IPS DF 19.7 (cell line): Measurements from ENCODE around the gene ULK4.
"Not testable (repeated sequence)": the region's sequence is repeated elsewhere in the genome, so short reads cannot be mapped to it uniquely, and the experiment has no call there.

Experiments
- DNase-seq: peaks from one replicate; pipeline ENCODE4 v3.0.0-alpha.2; 2013; ENCODE audit warnings: low read depth, low spot score

The ULK4 gene

GRCh38 chr3:41768363-41768762, 193.5 kb downstream of the ULK4 start:
- DNase-seq, result no peak

- DNase-seq, result not testable (repeated sequence)
Observed at GRCh38 chr3:41762867-41763266, 199.0 kb downstream of the ULK4 start.

DNA sequence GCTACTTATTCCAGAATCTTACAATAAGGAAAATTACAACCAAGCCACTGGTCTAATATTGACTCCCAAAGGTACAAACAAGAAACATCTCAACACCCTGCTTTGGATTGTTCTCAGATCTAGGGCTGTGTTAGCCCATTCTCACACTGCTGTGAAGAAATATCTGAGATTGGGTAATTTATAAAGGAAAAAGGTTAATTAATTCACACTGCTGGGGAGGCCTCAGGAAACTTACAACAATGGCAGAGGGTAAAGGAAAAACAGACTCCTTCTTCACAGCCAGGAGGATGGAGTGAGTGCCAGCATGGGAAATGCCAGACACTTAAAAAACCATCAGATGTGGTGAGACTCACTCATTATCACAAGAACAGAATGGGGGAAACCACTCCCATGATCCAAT, 208.3 kb downstream of the ULK4 start:
- DNase-seq, result no peak

- DNase-seq, result no peak
Observed at GRCh38 chr3:41751597-41751996, 210.3 kb downstream of the ULK4 start.

DNA sequence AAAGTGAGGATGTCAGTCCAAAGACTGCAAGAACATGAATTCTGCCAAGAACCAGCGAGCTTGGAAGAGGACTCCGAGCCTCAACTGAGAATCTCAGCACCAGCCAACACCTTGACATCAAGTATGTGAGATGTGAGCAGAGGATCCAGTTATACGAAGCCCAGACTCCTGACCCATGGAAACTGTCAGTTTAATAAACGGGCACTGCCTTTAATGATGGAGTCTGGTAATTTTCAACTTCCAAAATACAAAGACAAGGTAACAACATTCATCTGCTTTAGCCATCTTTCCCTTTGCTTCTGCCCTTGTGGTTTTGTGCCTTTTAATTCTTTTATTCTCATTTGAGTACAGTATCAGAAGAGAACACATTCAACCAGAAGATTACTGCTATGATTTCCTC, 211.9 kb downstream of the ULK4 start:
- DNase-seq, result no peak

DNA sequence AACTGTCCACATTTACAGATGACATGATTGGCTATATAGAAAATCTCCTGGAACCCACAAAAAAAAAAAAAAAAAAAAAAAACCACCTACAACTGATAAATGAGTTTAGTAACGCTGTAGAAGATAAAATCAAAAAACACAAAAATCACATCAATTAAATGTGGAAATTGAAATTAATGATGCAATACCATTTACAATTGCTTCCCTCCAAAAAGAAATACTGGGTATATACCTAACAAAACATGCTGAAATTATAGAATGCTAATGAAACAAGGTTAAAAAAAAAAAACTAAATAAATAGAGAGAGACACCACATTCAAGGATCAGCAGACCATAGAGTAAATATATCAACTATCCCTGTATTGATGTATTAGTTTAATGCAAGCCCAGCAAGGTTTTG, 215.7 kb downstream of the ULK4 start:
- no peak for DNase-seq

DNA sequence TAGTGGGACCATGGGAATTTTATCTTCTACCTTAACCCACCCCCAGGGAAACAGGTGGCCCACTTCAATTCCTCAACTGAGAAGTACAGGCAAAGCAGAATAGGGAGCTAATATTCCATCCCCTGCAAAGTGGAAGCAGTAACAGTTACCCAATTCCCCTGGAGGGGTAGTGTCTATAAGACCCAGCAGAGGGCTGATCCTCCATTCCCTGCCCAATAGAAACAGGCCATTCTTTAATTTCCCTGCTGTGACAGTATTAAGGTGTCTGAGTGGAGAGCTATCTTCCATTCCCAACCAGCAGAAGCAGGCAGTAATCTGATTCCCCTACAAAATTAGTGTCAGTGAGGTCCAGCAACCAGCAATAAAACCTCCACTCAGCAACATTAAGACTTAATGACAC, 219.8 kb downstream of the ULK4 start:
- no peak for DNase-seq

GRCh38 chr3:41740374-41740886, 221.5 kb downstream of the ULK4 start:
- DNase-seq, result no peak

DNA sequence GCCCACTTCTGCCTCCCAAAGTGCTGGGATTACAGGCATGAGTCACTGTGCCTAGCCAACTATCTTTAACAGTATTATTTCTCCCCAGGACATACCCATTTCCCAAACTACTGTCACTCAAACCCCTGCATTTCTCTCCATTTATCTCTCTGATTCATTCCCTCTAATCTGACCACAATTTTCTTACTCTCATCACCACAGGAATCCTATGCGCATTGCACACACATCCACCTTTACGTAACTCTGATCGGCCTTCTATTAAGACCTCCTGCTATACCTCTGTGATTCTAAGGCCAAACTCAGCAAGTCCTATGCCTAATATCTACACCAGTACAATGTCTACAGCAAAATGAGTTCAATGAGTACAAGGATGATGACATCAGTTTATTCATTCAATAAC, 235.0 kb downstream of the ULK4 start:
- no peak for DNase-seq

- no peak for DNase-seq
Observed at GRCh38 chr3:41717641-41718040, 244.3 kb downstream of the ULK4 start.

- no peak for DNase-seq
Observed at GRCh38 chr3:41716471-41716870, 245.4 kb downstream of the ULK4 start.

GRCh38 chr3:41715376-41715775, 246.5 kb downstream of the ULK4 start:
- DNase-seq, result no peak

- DNase-seq, result no peak
Observed at GRCh38 chr3:41711651-41712050, 250.3 kb downstream of the ULK4 start.

GRCh38 chr3:41710646-41711388, 251.1 kb downstream of the ULK4 start:
- peak; percentile 73 for DNase-seq

DNA sequence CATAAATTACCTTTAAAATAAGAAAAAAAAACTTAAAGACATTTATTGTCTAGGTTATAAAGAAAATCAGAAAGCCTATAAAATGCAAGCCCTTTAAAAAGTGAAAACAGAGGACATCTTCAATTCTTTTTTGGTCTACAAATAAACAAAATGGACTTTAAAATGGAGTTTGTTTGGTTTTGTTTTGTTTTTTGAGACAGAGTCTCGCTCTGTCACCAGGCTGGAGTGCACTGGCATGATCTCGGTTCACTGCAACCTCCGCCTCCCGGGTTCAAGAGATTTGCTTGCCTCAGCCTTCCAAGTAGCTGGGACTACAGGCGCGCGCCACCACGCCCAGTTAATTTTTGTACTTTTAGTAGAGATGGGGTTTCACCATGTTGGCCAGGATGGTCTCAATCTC, 252.7 kb downstream of the ULK4 start:
- not testable (repeated sequence) for DNase-seq

DNA sequence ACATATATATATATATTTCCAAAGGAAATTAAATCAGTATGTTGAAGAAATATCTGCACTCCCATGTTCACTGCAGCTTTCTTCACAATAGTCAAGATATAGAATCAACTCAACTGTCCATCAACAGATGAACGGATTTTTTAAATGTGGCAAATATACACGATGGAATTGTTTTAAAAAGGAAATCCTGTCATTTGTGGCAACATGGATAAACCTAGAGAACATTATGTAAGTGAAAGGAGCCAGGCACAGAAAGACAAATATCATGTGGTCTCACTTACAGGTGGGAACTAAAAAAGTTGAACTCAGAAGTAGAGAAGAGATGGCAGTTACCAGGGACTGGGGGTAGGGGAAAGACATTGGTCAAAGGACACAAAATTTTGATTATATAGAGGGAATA, 253.7 kb downstream of the ULK4 start:
- DNase-seq, result no peak

DNA sequence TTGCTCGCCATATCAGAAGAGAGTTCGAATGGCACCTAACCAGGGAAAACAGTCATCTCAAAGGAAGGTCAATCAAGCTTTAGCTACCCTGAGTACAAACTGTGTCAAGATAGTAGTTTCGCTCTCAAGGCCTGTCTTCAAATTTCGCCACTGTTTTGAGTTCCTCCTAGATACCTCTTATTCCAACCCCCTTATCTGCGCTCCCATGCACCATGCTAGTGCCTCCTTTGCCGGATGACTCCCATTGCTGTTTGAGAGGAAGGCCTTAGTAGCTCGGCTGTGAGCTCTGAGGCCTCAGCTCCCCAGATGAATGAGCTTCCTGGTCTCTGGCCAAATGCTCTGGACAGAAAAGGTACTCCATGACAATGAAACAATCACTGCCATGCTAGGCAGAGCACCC, 256.0 kb downstream of the ULK4 start:
- no peak for DNase-seq

GRCh38 chr3:41701191-41701698, 260.7 kb downstream of the ULK4 start:
- no peak for DNase-seq

DNA sequence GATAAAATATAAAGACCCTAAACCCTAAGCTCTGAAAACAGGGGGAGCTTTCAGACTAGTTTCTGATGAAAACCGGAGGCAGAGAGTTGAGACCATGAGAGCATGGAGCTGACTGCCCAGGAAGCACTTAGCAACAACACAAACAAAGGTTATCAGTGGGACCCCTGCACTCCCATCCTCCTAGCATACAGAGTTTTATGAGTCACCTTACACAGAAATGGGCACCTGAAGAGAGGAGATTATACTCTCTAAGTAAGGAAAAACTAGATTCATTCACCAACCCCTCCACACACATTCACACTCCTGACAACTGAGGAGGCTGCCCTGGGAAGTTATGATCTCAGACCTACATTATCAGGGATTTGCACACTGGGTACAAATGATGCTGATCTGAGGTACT, 261.7 kb downstream of the ULK4 start:
- no peak for DNase-seq

DNA sequence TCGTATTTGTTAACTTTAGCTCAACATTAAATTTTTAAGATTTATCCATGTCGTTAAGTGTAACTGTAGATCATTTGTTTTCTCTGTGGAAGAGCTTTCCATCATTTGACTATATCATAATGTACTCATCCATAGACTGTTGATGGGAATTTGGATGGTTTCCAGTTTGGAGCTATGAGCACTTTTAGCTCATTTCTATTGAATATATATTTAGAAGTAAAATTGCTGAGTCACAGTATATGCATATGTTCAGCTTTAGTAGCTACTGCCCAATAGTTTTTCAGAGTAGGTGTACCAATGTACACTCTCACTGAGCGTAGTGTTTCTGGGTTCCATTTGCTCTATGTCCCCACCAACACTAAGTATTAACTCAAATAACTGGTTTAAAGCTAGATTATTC, 263.0 kb downstream of the ULK4 start:
- DNase-seq, result no peak

DNA sequence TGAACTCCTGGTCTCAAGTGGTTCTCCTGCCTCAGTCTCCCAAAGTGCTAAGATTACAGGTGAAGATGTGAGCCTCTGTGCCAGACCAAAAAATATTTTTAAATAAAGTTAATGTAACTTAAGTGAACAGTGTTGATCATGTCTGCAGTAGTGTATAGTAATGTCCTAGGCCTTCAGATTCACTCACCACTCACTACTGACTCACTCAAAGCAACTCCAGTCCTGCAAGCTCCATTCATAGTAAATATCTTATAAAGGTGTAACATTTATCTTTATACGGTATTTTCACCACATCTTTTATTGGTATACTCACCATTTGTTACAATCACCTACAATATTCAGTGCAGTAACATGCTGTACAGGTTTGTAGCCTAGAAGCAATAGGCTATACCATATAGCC, 264.2 kb downstream of the ULK4 start:
- DNase-seq, result no peak

DNA sequence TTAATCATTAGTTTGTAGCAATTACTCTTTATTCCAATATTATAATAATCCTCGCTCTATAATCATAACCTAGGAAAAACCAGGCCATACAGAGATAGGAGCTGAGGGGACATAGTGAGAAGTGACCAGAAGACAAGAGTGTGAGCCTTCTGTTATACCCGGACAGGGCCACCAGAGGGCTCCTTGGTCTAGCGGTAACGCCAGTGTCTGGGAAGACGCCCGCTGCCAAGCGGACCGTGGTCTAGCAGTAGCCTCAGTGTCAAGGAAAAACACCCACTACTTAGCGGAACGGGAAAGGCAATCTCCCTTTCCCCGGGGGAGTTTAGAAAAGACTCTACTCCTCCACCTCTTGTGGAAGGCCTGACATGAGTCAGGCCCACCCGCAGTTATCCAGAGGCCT, 266.1 kb downstream of the ULK4 start:
- DNase-seq, result not testable (repeated sequence)

- no peak for DNase-seq
Observed at GRCh38 chr3:41693799-41694198, 268.1 kb downstream of the ULK4 start.
